K562 (cell line): ENCODE measurements around the gene PFN3. TPM values are rescaled to one million over a fixed set of nuclear protein-coding genes. Genes with fewer than 3 reads are reported as not detected.
A peak's percentile ranks its signal among the peaks of the same experiment; 100 is the strongest.

Experiments used
- E2F6 ChIP-seq, 2 experiments: IDR thresholded peaks; 2 replicates each; pipeline ENCODE4 v1.6.1; 2011; ENCODE audit warnings: borderline replicate concordance in 1 of 2, control low read depth in 1 of 2, low read depth in 1 of 2, low read length in 1 of 2, mild to moderate bottlenecking in 1 of 2, mixed read lengths in 1 of 2, moderate library complexity in 1 of 2; ENCODE audit not compliant: insufficient read depth in 1 of 2, insufficient read length in 1 of 2, poor library complexity in 1 of 2, severe bottlenecking in 1 of 2; ENCODE audit errors: extremely low read depth in 1 of 2
- MAX ChIP-seq: sonication (generic); formaldehyde crosslinking; IDR thresholded peaks from 2 replicates; pipeline ENCODE4 v1.9.0; 2022; ENCODE audit warnings: mild to moderate bottlenecking, missing genetic modification reagents
- MGA ChIP-seq: fragments of 450-650 bp; IDR thresholded peaks from 2 replicates; pipeline ENCODE4 v1.6.1; 2016; ENCODE audit warnings: mild to moderate bottlenecking, moderate library complexity
- RHOXF2B ChIP-seq: fragments of 250-450 bp; sonication (Bioruptor Pico); conservative IDR thresholded peaks from 2 replicates; pipeline ENCODE4 v1.5.1; 2021
- SRSF1 ChIP-seq: fragments of 200-400 bp; formaldehyde crosslinking; IDR thresholded peaks from 2 replicates; pipeline ENCODE4 v1.6.1; 2017; ENCODE audit warnings: mild to moderate bottlenecking, low read depth, low read length, moderate library complexity
- STAT6 ChIP-seq: sonication (generic); formaldehyde crosslinking; IDR thresholded peaks from 2 replicates; pipeline ENCODE4 v1.8.1; 2023; ENCODE audit warnings: mild to moderate bottlenecking, missing genetic modification reagents
- TCF7 ChIP-seq: sonication (generic); IDR thresholded peaks from 2 replicates; pipeline ENCODE4 v1.6.1; 2016; ENCODE audit warnings: antibody characterized with exemption, borderline replicate concordance
- YBX1 ChIP-seq: fragments of 450-650 bp; IDR thresholded peaks from 2 replicates; pipeline ENCODE4 v1.7.1; 2016; ENCODE audit warnings: mild to moderate bottlenecking
- ZBTB5 ChIP-seq: fragments of 450-650 bp; IDR thresholded peaks from 2 replicates; pipeline ENCODE4 v1.6.1; 2017; ENCODE audit warnings: antibody characterized with exemption
- polyA plus RNA-seq, 8 experiments: library from polyadenylated mRNA; depleted of rRNA in 4 of 8; stranded (reverse) in 5 of 8; unstranded in 3 of 8; fragments of >200 nt; fragmentation: Nextera tagmentation in 2 of 8; fragmentation: Illumina TruSeq in 1 of 8; extraction: Ambion mirVana in 2 of 8; extraction: Trizol in 1 of 8; gene quantifications; 2 replicates each; pipeline versions ENCODE4 v1.2.1 to v1.2.3, GENCODE V29; 2011 to 2014; ENCODE audit warnings: inconsistent platforms in 1 of 8, missing spikeins in 1 of 8
- total RNA-seq, 7 experiments: library from RNA; depleted of rRNA in 6 of 7; stranded (reverse); fragments of >200 nt in 6 of 7; fragmentation: Illumina TruSeq in 2 of 7; extraction: Trizol in 2 of 7; gene quantifications; 2 replicates each; pipeline versions ENCODE4 v1.2.1 to v1.2.3, GENCODE V29; 2011 to 2021; ENCODE audit warnings: low replicate concordance in 1 of 7

Gene PFN3
- total and polyA plus RNA-seq, 9 of the 15 experiments (the other 6 are each of a cell fraction or from before 2014, with no cell fraction given): not detected

- TF ChIP-seq E2F6 (IDR thresholded peaks at IDR 0.05; ENCODE audit: borderline replicate concordance in 1 of 2, extremely low read depth in 1 of 2, insufficient read depth in 1 of 2, insufficient read length in 1 of 2, low read depth in 1 of 2, low read length in 1 of 2, poor library complexity in 1 of 2, severe bottlenecking in 1 of 2) (peak; percentile 19 to 85), MAX (CRISPR knock-in tag) (peak; percentile 56; the same call in 1 of the 2 replicates), STAT6 (CRISPR knock-in tag) (no peak), RHOXF2B (CRISPR knock-in tag) (no peak), TCF7 (no peak), YBX1 (no peak), SRSF1 (no peak), MGA (peak; percentile 43), ZBTB5 (no peak)
Measured at GRCh38 chr5:177382423-177383029, 17.9 kb downstream of the PFN3 start (continued).
